ENCODE data around the gene OR13C5.

GRCh38 chr9:104553261-104553660 lies 46.0 kb downstream of the OR13C5 start:
- TF ChIP-seq CTCF (IDR thresholded peaks at IDR 0.05 in 8 of 11, conservative IDR thresholded peaks at IDR 0.05 in 3 of 11): no peak
- no peak for TF ChIP-seq POLR2A (IDR thresholded peaks at IDR 0.05)
- TF ChIP-seq POLR2AphosphoS5 (IDR thresholded peaks at IDR 0.05): no peak
